GM21529 (cell line): ENCODE measurements around the gene MUL1.

ENCODE experiments used
- ATAC-seq: cut with Tn5 transposase; IDR thresholded peaks from one replicate; pipeline ENCODE4 v1.9.1; 2021; ENCODE audit not compliant: unreplicated experiment

The MUL1 gene

DNA sequence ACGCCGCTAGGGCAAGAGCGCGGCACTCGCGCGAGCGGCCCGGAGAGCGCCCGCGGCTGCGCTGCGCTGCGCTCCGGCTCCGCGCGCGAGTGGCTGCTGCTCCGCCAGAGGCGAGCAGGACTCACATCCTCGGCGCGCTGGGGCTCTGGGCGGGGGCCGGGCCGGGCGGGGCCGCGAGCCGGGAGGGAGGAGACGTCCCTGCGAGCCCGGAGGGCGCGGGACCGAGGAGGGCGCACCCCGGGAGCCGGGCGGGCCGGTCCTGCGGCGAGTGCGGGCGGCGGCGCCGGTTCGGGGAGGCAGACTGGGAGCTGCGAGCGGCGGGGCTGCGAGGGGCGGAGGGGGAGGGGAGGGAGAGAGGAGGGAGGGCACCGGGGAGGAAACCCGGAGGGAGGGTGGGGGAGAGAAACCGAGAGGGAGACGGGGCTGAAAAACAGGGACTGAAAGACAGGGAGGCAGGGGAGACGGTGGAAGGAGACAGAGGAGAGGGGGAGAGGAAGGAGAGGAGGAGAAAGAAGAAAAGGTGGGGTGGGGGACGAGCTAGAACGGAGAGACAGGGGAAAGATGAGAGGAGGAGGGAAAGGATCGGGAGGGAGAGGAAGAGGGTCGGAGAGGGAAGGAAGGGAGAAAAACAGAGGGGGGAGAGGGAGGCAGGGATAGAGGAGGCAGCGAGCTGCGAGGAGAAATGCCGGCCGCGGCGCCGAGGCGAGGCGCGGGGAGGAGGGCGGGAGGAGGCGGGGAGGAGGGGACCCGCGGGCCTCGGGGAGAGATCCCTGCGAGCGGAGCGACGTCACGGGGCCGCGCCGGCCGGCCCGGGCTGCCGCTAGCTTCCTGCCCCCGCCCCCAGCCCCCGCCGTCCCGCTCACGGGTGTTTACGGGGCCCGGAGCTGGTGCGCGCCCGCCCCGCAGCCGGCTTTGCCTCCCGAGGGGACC, 22.2 kb downstream of the MUL1 start, which contains the start of gene CAMK2N1:
CAMK2N1 (minus strand) TSS at position 684 of the 930 bp plus-strand sequence. CDS start 831 bp downstream, outside the sequence.
- no peak for ATAC-seq

GRCh38 chr1:20484519-20485462, 23.2 kb downstream of the MUL1 start:
- ATAC-seq, result no peak

DNA sequence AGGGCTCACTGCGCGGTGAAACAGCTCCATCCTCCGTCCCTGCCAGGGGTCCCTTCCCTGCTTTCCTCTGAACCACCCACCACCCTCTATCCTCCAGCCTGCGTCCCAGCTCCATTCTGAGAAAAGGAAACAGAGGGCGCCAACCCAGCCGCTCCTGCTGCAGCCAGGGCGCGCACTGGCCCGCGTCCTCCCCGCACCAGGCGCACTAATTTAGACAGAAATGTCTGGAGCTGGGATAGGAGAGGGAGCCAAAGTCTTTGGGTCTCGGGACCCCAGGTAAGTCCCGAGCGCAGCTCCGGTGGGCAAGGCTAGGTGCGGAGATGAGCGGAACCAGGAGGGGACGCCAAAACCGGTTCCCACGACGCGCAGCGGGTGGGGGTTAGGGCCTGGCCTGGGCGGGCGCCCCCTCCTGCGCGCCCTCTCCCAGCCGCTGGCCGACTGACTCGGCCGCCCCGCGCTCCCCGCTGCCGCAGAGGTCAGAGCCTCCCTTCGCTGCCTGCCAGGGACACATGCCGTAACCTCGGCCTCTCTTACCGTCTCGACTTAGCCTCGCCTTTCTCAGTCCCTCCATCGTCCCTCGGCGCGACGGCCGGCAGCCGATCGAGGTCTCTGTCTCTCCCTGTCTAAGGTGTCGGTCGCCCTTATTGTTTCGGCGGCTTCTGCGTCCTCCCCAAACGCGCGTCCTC, 24.0 kb downstream of the MUL1 start:
- no peak for ATAC-seq

DNA sequence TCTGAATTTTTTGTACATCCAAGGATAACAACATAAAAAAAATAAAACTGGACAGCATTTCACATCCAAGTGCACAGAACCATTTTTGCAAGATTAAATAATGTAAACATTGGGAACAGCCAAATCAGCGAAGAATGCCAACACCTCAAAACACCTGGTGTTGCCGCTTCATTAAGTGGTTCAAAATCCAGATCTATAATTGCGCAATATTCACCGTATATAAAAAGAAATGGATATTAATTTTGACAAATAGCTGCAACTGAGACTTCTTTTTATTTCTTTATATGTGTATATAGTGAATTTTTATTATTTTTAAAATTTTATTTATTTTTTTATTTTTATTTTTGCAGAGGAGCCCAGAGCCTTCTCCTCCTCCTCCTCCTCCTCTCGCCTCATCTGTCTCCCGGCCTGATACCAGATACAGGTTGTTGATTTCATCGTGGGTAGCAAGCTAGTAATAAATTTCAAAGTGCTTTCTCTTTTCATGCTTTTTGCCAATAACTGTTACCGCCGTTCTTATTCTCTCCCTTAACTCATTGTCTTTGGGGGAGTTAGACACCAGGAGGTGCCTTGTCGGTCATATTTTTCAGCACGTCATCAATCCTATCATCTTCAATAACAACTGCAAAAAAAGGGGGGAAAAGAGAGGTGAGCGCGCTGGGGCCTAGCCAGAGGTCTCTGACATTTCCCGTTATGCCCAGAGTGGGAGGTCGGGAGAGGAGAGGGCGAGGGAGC, 24.7 kb downstream of the MUL1 start:
- no peak for ATAC-seq

GRCh38 chr1:20481643-20482498, 26.1 kb downstream of the MUL1 start:
- ATAC-seq, result no peak

DNA sequence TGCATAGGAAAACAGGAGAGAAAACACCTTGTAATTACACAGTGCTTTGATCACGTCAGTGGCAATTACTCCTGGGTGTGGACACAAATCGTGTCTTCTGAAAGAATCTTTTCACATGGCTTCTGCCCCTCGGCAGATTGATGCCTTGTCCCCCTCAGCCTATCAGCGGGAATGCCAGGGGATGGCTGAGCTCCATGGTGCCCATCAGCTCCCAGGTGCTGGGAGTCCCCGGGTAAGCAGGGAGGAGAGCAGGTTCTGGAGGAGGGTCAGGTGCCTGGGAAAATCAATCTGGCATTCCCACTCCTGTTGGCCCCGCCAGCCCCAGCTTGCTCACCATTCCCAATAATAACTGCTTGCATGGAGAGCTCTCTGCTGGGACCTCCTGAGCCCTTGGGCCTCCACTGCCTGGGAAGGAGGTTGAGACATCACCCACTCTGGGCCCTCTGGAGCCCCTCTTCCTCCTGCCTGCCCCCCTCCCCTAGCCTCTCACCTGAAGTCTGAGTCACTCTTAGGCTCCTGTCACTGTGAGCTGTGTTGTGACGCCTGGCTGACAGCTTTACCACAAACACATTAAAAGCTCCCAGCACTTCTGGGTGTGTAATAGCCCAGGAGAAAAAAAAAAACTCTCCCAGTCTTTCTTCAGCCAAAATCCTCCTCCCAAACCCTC, 26.9 kb downstream of the MUL1 start:
- no peak for ATAC-seq

DNA sequence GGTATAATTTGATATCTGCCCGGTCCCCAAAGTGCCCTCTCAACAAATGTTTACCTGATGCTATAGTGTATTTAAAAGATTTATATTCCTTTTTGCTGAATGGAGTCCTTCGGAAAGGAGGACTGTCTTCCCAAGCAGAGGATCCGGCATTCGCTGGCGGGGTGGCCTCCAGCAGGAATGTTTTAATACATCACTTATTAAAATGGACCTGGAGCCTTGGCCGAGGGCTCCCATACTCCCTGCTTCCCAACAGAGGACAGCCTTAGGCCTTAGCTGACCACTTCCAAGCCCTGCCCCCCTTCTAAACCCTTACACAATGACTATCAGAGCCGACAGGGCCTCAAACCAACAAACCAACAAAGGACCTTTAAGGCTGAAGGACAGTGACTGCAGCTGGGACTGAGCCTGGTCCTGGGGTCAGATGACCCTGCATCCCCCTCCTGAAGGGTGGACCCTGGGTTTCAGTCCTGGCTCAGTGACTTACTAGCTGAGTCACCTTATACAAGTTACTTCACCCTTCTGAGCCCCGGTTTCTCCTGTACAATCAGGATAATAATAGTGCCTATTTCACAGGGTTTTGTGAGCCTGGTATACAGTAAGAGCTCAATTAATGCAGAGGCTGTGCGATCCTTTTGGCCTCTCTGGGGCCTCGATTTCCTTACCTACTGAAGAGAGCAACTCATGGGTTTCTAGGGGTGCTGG, 27.6 kb downstream of the MUL1 start:
- ATAC-seq, result no peak

DNA sequence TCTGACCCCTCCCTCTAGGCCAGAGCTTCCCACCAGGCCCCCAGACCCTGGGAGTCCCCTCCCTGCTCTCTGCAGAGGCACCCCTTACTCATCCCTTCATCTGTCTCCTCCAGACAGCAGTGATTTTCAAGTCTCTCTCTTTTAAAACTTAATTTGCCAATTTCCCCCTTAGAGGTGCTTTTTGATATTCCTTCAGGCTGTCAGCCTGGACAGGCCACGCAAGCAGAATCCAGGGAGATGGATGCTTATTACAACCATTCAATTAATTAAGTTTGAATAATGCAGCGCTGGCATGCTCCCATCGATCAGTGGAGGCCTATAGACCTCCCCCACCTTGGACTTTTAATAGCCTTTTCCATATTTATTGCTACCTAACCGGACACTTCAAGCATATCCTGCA, 28.1 kb downstream of the MUL1 start:
- ATAC-seq, result no peak

DNA sequence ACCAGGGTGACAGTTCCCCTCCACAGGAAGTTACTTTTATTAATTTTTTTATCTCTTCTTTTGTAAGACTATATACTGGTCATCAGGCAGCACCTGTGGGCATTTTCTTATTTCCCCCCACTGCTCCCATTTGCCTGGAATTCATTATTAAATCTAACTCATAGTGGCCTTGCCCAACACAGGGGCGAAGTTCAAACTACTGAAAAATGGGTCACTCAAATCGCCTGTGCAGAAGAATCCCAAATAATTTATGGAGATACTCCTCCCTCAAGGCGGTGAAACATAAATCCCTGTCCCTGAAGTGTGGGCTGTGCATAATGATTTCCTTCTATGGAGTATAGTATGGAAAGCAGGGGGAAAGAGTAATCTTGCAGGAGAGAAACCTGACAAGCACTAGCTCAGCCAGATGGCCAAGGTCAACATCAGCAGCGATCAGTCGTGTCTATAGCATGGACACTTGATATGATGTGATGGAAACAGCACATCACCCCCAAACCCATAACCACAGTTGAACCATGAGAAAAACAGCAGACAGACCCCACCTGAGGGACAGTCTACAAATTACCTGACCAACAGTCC, 29.8 kb downstream of the MUL1 start:
- no peak for ATAC-seq

- ATAC-seq, result no peak
Observed at GRCh38 chr1:20477348-20478056, 30.4 kb downstream of the MUL1 start.

GRCh38 chr1:20476265-20477038, 31.5 kb downstream of the MUL1 start:
- ATAC-seq, result no peak

DNA sequence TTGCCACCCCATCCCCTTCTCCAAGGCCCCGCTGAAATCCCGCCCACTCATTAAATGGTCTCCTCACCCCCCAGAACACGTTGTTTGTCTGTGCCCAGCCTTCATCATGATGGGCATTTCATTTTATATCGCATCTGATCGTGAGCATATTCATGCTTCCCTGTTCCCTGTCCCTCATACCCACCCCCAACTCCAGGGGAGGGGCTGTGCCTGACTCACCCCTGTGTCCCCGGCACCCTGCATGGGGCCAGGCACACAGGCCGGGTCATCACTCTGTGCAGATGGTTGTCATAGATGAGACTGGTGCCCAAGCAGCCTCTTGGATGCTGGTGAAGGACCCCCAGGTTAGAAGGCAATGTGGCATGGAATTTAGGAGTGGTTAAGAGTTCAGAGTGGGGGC, 33.0 kb downstream of the MUL1 start:
- no peak for ATAC-seq

GRCh38 chr1:20474333-20474975, 33.5 kb downstream of the MUL1 start:
- no peak for ATAC-seq

DNA sequence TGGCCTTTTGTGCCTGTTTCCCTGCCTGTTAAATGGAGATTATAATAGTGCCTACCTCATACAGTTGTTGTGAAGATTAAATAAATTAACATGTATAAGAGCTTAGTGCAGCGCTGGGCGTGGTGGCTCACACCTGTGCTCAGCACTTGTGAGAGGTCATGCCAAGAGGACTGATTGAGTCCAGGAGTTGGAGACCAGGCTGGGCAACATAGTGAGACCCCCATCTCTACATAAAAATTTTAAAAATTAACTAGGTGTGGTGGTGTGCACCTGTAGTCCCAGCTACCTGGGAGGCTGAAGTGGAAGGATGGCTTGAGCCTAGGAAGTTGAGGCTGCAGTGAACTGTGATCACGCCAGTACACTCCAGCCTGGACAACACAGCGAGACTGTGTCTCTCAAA, 34.1 kb downstream of the MUL1 start:
- no peak for ATAC-seq

DNA sequence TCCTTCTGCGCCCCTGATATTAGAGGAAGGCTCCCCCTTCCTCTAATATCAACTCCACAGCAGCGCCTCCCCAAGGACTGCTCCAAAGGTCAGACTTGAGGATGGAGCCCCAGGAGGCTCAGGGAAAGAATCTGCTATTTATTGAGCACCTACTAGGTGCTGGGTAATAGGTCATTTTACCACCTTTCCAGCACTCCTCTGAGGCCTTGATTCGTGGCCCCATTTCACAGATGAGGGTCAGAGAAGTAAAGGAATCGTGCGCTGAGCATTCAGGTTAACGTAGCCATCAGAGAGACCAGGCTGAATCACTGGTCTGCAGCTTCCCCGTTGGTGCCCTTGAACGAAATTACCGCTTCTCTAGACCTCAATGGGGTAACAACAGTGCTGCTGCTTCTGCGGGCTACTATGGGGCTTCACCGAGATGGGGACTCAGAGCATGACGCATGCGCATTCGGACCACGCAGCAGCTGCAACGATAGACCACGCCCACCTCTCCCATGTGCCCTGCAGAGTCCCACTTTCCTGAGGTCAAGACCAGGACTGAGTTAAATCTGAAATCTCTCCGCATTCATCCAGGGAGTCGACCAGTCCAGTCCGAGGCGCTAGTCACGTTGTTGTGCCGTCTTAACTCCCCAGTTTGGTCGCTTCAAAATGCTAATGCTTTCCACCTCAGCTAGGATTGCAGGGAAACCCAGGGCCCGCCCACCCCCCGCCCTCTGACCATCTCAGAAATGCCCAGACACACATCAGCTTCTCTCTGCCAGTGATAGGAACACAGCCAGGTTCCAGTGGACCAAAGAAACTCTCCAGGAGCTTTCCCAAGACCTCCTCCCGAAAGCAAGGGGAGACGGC, 34.9 kb downstream of the MUL1 start:
- no peak for ATAC-seq
